Globus pallidus (tissue), 1 donor: ENCODE results near the gene NALCN.

Source experiments
- DNase-seq: peaks from one replicate; pipeline ENCODE4 v3.0.0-alpha.2; 2015; ENCODE audit warnings: low spot score

NALCN gene

DNA sequence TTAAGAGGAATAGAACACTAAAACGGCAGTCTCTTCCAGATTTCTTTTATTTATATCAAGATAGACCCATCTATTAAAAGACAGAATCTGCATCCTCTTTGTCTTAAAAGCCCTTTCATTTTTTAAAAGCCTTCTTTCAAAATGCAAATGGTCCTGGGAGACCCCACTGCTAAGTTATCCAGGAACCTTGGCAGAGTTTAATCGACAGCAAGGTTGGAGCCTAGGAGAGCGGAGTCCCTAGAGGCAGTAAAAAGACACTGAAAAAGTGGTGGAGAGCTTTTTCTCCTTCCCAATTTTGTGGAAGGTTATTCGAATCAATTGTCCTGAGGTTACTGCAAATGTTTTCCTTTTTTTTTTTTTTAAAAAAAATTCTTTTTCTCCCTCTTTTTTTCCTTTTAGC lies 294.7 kb downstream of the NALCN start:
- no peak for DNase-seq

- no peak for DNase-seq
Measured at GRCh38 chr13:101120007-101120406, 296.3 kb downstream of the NALCN start.

- no peak for DNase-seq
Measured at GRCh38 chr13:101116826-101117225, 299.5 kb downstream of the NALCN start.

DNA sequence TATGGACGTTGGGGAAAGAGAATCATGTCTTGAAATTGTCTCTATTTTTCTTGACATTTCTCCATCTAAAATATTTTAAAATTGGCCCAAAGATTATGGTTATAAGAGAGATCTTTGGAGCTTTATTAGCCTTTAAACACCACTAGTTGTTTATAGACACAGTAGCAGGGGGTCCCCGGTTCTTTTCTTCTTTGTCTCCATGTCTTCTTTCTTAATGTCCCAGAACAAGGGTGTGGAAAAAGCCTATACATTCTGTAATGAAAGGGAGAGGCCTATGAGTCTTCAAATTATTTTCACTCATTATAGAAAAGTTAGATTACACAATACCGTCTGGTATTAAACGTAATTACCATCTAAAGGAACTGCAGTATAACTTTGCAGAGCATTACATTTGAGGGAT lies 300.0 kb downstream of the NALCN start:
- DNase-seq: no peak

- peak; percentile 46 for DNase-seq
Measured at GRCh38 chr13:101115762-101116171, 300.5 kb downstream of the NALCN start.

- no peak for DNase-seq
Measured at GRCh38 chr13:101111894-101112293, 304.4 kb downstream of the NALCN start.

DNA sequence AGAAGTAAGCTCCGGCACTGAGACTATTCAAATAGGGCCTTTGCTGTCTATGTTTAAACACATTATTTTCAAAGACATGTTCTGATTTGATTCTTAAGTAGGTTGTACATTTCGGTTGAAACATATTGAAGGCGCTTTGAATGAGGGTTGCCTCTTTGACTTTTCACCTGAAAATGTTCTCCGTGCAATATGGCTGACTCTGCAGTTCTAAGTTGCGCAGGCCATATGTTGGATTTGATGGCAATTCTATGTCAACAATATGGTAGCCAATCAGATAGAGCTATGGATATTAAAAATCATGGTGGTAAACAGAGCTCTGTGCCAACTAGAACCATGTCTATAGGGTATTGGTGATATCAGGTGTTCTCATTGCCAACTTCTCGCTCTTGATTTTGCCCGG lies 307.3 kb downstream of the NALCN start:
- no peak for DNase-seq

DNA sequence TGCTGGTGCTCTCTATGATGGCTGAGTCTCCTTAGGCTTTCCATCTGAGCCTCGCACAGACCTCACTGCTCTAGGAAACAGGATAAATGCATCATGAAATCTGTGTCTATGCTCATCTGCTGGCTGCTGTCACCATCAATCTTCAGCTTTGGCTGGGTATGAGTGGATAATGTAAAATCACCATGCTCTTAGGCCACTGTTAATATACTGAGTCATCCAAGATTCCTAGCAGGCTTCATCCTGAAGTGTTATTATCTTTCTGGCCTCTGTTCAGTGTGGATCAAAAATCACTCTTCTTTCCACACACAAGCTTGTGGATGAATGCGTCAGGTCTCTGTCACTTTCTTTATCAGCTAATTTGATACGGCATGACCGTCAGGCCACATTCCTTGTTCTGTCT lies 317.4 kb downstream of the NALCN start:
- DNase-seq: no peak

DNA sequence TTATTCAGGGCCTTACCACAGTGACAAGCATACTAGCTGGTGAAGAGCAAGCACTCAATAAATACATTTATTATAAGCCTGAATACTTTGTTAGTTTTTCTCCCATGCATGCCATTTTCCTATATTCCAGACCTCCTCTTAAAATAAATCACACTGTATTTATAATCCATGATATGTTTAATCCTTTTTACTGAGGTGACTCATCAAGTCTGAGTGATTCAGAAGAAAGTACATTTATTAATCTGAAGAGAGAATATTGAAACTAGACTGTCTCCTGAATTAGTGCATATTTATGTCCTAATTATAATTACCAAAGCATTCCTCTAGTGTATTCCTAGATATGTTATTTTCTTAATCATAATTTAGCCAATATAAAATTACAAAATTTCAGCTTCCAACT lies 323.3 kb downstream of the NALCN start:
- DNase-seq: no peak

GRCh38 chr13:101090287-101090686 lies 326.0 kb downstream of the NALCN start:
- DNase-seq: no peak

DNA sequence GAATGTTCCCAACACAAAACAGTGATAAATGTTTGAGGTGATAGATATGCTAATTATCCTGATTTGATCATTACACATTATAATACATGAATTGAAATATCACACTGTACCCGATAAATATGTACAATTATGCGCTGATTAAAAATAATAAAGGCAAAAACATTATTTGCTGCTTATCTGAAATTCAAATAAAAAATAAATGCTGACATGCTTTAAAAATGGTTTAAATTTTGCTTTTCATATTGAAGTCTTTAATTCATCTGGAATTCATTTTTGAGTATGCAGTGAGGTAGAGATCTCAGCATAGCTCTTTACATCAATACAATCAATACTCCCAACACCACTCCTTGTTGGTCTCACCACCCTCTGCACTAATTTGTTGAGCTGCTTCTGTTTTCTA lies 330.8 kb downstream of the NALCN start:
- no peak for DNase-seq

- no peak for DNase-seq
Measured at GRCh38 chr13:101082441-101082840, 333.9 kb downstream of the NALCN start.

DNA sequence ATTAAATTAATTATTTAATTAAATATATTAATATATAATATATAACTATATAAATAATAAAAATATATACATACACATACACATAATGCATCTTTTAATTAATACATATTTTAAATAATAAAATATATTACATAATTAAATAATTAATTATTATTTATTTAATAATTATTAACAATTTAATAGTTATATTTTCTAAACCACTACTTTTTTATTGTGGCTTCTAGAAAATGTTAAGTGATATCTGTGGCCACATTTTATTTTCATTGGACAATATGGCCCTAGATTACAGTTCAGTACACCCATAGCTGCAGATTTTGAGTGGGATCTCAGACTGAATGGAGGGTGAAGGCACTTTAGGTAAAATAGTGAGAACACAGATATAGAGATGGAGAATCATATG lies 335.7 kb downstream of the NALCN start:
- DNase-seq: no peak

DNA sequence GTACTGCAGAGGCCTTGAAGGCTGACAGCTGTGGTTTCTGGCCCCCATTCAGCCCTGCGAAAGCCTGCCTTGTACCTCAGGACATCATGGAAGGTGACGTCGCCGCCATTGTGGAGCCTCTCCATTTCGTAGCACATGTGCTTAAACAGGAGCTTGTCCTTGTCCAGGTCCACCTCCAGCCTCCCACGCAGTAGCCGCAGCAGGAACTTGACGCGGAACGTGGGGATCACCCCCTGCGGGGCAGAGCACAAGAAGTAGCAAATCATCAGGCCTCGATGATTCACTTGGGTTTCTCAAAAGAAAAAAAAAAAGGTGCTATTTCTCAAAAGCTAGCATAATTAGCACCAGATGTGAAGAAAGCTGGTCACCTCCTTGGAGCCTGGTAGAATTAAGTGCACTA lies 351.0 kb downstream of the NALCN start:
- DNase-seq: no peak

DNA sequence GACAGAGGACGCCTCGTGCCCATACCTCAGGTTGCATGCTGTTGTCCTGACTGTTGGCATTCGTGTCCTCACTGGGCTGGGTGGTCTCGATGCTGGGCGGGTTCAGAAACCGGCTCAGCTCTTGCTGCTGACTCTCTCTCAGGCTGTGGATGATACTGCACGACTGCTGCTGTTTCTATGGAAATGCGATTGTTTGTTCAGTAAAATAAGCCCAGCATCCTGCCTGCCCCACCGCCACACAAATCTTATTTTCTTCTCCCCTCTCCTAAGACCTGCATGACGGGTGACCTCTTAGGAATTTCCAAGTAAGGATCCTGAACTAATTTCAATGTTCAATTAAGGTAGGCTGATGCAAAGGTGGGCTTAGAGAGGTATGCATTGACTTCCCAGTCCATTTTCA lies 356.5 kb downstream of the NALCN start:
- no peak for DNase-seq

DNA sequence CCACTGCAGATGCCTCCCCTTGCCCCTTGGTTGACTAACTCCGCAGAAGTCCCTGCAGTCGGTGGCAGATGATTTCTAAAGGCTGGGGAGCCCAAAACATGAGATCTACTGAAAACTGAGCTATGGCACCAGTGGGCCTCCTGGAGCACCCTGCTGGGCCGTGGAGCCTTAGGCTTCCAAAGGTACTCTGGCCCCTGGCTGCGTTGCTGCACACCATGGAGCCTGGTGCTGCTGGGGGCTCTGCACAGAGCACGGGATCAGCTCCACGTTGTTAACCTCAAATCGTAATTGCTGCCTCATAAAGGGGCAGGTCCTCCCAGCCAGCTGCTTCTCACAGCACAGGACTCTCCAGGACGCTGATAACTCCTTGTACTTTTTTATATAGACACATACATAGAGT lies 357.5 kb downstream of the NALCN start:
- DNase-seq: no peak

DNA sequence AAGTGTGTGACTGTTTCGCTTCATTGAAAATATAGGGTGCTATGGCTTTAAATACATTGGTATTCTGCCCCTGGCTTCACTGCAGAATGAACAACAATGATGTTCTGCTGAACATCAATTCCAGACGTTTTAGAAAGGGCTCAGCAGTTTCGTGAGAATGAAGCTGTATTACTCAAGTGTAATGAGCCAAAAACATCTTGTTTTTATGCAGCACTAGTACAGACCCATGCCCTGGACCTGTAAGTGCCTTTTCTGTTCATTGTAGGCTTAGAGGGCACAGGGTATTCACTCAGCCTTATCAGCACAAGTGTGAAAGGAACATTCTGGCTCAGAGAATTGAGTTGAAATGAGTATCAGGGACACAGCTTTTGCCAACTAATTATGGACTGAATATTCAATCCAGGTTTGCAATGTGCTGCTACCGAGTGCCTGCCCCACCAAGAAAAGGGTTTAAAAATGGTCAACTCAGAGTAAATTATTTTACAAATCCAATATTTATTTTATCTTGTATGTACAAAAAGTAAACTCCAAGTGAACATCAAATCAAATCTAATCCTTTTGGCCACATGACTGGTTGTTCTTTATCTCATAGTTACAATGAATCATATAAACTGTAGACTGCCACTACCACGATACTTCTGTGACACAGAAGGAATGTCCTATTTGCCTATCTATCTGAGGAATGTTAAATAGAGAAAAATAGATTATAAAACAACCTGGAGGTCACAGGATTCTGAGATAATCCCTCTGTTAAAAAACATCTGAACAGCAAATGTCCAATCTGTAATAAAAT lies 362.8 kb downstream of the NALCN start:
- DNase-seq: peak; percentile 10

DNA sequence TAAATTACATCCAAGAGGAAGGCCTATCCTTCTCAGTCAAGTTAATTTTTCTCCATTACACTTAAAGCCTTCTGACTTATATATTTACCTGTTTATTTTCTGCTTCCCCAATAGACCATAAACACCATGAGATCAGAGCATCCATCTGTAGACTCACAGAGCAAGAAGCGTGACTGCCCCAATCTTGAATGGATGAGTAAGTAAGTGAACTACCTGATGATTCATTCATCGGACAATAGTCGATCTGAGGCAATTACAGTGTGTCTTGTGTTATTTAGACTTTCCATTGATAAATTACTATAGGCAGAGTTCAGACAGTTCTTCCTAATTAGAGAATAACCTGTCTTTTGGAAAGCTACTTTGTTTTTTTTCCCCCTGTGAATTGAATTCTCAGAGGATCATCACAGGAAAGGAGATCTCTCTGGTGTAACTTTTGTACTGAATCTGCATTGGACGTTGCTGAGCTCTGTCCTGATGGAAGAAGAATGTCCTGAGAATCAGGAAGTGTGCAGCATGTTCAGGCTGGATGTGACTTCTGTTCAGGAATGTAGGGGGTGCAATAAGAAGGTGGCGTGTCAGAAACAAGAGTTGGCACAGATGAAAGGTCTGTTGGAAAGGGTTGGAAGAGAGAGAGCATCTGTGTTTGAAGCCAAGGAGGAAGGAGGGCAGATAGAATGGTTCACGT lies 367.0 kb downstream of the NALCN start:
- DNase-seq: no peak

GRCh38 chr13:101036546-101036945 lies 379.8 kb downstream of the NALCN start:
- DNase-seq: no peak

- no peak for DNase-seq
Measured at GRCh38 chr13:101035119-101035620, 381.1 kb downstream of the NALCN start.

DNA sequence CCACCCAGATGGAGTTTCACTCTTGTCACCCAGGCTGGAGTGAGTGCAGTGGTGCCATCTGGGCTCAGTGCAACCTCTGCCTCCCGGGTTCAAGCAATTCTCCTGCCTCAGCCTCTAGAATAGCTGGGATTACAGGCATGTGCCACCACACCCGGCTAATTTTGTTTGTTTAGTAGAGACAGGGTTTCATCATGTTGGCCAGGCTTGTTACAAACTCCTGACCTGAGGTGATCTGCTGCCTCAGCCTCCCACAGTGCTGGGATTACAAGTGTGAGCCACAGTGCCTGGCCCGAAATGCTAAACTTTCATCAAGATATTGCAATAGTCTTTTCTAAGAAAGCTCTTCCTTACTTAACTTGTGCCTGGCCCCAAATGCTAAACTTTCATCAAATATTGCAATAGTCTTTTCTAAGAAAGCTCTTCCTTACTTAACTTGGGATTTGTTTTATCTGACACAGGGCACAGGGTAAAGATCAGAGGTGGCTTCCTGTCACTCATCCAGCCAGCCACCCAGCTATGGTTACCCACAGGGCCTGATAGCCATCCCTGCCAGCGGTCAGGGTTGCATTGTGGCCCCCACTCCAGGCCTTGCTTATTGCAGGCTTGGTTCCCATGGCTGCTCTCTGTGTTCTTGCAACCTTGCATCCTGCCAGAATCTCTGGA lies 389.4 kb downstream of the NALCN start:
- DNase-seq: no peak

GRCh38 chr13:101026328-101026727 lies 390.0 kb downstream of the NALCN start:
- no peak for DNase-seq

GRCh38 chr13:101025925-101026324 lies 390.4 kb downstream of the NALCN start:
- DNase-seq: no peak
